ENCODE results near the gene SPTBN5.

SPTBN5 gene

DNA sequence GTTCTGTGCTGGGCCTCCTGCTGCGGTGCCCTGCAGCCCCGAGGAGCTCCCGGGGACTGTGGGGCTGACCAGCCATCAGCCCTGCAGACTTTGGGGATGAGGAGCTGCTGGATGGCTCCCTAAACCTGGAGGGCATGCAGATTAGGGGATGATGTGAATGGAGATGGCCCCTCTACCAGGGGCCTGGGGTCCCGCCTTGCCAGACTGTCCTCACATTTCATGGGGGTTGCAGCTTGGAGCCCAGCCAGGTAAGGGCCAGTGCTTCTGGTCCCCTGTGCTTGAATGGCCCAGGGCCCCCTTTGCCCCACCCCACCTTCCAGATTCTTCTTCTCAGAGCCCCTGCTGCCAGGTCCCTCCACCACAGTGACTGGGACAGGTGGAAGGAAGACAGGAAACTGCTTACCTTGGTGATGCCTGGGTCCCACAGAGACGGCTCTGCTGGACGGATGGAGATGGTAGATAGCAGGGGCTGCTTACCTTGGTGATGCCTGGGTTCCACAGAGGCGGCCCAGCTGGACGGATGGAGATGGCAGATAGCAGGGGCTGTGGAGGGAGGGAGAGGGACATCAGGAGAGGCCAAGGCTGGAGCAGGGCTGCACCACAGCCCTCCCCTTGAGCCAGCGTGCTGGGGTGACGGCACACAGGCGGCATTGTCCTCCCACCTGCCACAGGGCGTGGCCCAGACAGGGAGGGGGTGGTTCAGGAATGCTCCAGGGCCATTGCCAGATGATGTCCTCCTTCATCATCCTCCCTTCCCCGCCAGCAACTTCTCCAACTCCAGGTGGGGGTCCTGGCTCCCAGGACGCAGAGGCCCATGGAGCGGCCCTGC is at the start of gene SPTBN5:
Gene SPTBN5 (minus strand): TSS at position 632 of the 829 bp plus-strand sequence. CDS start 556 bp downstream, at position 76.
- DNase-seq (ENCODE audit: insufficient read length, low spot score) (no peak), FAIRE-seq (no peak)

DNA sequence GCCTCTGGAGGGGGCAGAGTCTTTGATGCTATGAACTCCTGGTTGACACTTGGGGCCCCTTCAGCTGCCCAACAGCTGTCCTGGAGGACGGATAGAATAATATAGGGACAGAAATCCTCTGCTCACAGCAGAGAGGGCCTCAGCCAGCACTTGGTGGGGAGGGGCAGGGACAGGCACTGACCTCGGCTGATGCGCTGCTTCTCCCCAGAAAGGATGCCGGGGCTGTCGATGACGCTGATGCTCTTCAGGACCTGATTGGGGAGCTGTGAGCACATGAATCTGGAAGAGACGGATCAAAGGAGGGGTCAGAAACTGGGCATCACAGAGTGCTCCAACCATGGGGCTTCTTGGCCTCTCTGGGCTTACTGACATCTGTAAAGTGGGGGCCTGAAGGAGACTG is 49.0 kb upstream of the SPTBN5 start:
- DNase-seq (ENCODE audit: insufficient read length, low spot score) (no peak), FAIRE-seq (no peak)

- no peak for FAIRE-seq
- DNase-seq (ENCODE audit: insufficient read length, low spot score) = no peak
Observed at GRCh38 chr15:41941644-41942415, 48.0 kb upstream of the SPTBN5 start.

- DNase-seq (ENCODE audit: insufficient read length, low spot score) = no peak
- FAIRE-seq = no peak
Observed at GRCh38 chr15:41940441-41940857, 46.6 kb upstream of the SPTBN5 start.

GRCh38 chr15:41939986-41940385 is 46.1 kb upstream of the SPTBN5 start:
- FAIRE-seq (no peak), DNase-seq (ENCODE audit: insufficient read length, low spot score) (no peak)

DNA sequence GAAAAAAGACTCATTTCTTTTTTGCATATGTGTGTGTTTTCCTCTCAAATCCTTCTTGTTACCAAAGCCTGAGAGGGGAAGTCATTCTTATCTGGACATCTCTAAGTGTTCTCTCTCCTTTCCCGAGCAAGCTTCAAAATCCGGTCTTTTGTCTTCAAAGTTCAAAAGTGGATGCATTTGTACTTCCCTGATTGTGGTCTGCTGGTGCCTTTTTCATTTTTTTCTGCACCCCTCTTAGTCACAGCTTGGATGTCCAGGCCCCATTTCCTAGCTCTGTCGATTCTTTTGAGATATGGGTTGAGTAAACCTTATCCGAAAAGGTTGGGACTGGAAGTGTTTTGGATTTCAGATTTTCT is 43.7 kb upstream of the SPTBN5 start:
- DNase-seq (ENCODE audit: insufficient read length, low spot score) (no peak), FAIRE-seq (peak; percentile 39)

DNA sequence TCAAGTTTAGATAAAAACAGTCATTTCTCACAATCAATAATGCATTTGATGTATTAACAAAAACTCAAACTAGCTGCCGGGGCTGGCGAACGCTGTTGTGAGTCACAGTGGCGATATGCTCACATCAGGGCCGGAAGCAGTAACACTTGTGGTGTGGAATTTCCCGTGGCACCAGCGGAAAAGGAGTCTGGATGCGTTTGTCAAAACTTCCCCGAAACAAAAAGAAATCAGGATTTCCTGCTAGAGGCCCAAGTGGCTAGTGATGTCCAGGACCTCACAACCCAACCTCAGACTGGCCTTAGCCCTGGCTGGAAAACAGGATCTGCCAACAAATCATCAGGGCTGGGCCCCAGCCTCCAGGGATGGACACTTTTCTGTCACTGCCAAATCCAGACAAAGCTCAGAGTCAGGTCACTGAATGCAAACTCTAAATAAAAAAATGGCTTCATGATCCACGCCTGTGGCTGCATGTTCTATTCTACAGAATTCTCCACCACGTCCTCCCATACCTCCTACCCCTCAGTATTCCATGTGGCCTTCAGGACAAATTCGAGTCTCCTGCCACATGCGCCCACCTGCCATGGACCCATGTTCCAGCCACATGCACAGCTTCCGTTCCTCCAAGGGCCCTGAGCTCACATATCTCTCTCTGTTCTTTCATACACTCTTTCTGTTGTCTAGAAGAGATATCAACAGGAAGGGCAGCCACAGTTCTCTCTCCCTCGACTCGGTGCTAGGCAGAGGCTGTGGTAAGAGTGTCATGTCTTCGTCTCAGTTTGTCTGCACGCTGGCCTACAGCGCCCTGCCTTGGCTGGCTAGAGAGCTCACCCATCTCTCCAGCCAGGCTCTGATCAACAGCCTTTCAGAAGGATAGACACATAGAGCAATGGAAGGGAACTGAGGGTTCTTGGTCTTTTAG is 43.1 kb upstream of the SPTBN5 start:
- FAIRE-seq (peak; percentile 64), DNase-seq (ENCODE audit: insufficient read length, low spot score) (no peak)

- DNase-seq (ENCODE audit: insufficient read length, low spot score) = no peak
- no peak for FAIRE-seq
Observed at GRCh38 chr15:41936155-41936554, 42.3 kb upstream of the SPTBN5 start.

- FAIRE-seq = peak; percentile 90
- DNase-seq (ENCODE audit: insufficient read length, low spot score) = no peak
Observed at GRCh38 chr15:41935566-41936020, 41.7 kb upstream of the SPTBN5 start.

DNA sequence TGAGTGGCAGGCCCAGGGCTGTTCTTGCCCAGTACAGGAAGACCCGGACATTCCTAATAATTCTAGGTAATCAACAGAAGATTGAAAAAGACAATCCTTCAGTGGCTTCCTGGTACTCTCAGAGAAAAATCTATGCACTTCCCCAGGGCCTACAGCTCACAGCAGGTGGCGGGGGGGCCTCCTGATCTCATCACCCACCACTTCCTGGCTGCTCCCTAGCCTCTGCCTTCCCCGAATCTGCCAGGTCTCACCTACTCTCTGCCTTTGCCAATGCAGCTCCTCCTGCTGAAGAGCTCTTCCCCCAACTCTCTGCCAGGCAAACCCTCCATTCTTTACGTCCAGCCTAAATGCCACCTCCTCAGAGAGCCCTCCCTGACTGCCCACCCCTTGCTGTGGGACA is 41.0 kb upstream of the SPTBN5 start:
- peak; percentile 78 for FAIRE-seq
- DNase-seq (ENCODE audit: insufficient read length, low spot score) = no peak

GRCh38 chr15:41933771-41934170 is 39.9 kb upstream of the SPTBN5 start:
- DNase-seq (ENCODE audit: insufficient read length, low spot score) (no peak), FAIRE-seq (no peak)

GRCh38 chr15:41933326-41933725 is 39.5 kb upstream of the SPTBN5 start:
- DNase-seq (ENCODE audit: insufficient read length, low spot score) = no peak
- FAIRE-seq = no peak

- FAIRE-seq (no peak), DNase-seq (ENCODE audit: insufficient read length, low spot score) (no peak)
Observed at GRCh38 chr15:41932511-41933289, 38.8 kb upstream of the SPTBN5 start.

DNA sequence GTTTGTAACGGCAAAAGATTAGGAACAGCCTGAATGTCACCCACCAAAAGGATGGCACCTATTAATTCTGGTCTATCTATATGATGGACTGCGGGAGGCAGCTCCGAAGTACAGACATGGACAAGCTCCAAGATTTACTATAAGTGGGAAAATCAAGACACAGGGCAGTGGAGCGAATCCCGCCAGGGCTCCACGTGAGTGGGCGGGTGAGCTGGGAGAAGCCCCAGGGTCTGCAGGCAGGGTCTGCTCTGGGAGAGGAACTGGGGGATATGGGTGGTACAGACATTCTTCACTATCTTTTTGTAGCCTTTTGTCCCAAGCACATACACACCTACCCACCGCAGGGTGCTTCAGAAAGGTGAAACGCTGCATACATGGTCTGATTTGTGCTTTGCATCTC is 38.2 kb upstream of the SPTBN5 start:
- FAIRE-seq (no peak), DNase-seq (ENCODE audit: insufficient read length, low spot score) (no peak)

GRCh38 chr15:41930867-41931222 is 37.0 kb upstream of the SPTBN5 start:
- DNase-seq (ENCODE audit: insufficient read length, low spot score) (no peak), FAIRE-seq (no peak)

DNA sequence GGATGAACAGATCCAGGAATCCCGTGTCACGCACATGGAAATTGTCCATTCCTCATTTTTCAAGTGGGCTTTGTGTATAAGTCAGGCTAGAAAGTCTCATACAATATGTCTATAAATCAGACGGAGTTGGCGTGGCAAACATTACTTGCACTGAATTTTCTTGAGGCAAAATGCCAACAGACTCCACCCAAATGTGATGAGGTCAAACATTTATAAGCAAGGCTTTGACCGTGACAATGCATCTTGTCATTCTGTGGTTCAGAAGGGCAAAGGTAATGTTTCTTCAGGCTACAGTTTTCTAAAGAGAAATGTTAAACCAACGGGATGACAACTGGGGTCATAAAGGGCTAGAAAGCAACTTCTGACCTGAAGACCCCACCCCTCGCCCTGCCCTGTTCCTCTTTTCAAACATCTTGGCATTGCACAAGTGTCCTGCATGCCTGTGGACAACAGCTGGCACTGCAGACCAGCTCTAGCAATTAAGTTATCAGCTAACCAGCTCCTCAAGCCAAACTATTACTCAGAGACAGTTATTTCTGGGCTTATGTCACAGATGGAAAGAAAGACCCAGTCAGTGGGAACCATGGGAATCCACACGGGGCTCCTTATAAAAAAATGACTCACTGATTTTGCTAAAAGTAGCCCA is 36.5 kb upstream of the SPTBN5 start:
- no peak for FAIRE-seq
- DNase-seq (ENCODE audit: insufficient read length, low spot score) = no peak

GRCh38 chr15:41928637-41929620 is 35.1 kb upstream of the SPTBN5 start:
- FAIRE-seq = peak; percentile 90

DNA sequence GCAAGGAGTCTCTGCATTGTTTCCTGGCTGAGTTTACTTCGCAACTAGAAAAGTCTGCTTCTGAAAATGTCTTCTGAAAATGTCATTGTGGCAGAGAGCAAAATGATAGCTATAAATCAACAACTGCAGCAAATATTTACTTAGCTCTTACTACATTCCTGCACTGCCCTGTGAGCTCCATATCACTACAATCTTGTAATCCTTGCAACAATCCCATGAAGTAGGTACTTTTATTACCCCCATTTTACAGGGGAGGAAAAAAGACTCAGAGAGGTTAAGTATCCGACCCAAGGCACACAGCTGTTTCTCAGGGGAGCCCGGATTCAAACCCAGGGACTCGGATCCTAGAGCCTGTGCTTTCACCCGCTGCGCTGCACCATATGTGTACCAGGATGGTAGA is 34.2 kb upstream of the SPTBN5 start:
- FAIRE-seq = no peak
- no peak for DNase-seq (ENCODE audit: insufficient read length, low spot score)

More at GRCh38 chr15:41928637-41929620, 35.1 kb upstream of the SPTBN5 start:
- peak; percentile 51 for DNase-seq (ENCODE audit: insufficient read length, low spot score)

Measured in GM19239 (cell line).